SK-N-MC (cell line): Measurements from ENCODE around the gene COBL.

ENCODE experiments used
- DNase-seq: peaks from one replicate; pipeline ENCODE4 v3.0.0-alpha.2; 2011; ENCODE audit warnings: low read depth, low spot score
- H3K27ac ChIP-seq: fragments of 200-600 bp; sonication (generic); 2 replicates; pipeline ENCODE4 v1.5.1; 2016; ENCODE audit warnings: mixed run types
- H3K36me3 ChIP-seq: fragments of 200-600 bp; sonication (generic); 2 replicates; pipeline ENCODE4 v1.6.1; 2017; ENCODE audit warnings: antibody characterized with exemption, low read length, mixed read lengths; ENCODE audit not compliant: insufficient read depth
- H3K4me3 ChIP-seq: fragments of 200-600 bp; sonication (generic); 2 replicates; pipeline ENCODE4 v1.5.1; 2016
- H3K9ac ChIP-seq: fragments of 200-600 bp; sonication (generic); 2 replicates; pipeline ENCODE4 v1.8.0; 2017; ENCODE audit warnings: mixed run types, mixed read lengths; ENCODE audit not compliant: insufficient read length
- H3K9me3 ChIP-seq: fragments of 200-600 bp; sonication (generic); 2 replicates; pipeline ENCODE4 v1.6.1; 2017; ENCODE audit warnings: low read depth, mild to moderate bottlenecking, antibody characterized with exemption, low read length, moderate library complexity, mixed read lengths
- EZH2 ChIP-seq: fragments of 200-600 bp; sonication (generic); IDR thresholded peaks from one replicate; pipeline ENCODE4 v1.6.1; 2017; ENCODE audit warnings: antibody characterized with exemption
- FOXP2 ChIP-seq: optimal IDR thresholded peaks from 2 replicates; pipeline ENCODE3; 2011; ENCODE audit warnings: mild to moderate bottlenecking, moderate library complexity; ENCODE audit not compliant: insufficient read depth; ENCODE audit errors: extremely low read length, control extremely low read depth
- POLR2AphosphoS5 ChIP-seq: IDR thresholded peaks from 2 replicates; pipeline ENCODE4 v1.6.1; 2012; ENCODE audit warnings: mild to moderate bottlenecking, low read depth, low read length, borderline replicate concordance

The COBL gene

DNA sequence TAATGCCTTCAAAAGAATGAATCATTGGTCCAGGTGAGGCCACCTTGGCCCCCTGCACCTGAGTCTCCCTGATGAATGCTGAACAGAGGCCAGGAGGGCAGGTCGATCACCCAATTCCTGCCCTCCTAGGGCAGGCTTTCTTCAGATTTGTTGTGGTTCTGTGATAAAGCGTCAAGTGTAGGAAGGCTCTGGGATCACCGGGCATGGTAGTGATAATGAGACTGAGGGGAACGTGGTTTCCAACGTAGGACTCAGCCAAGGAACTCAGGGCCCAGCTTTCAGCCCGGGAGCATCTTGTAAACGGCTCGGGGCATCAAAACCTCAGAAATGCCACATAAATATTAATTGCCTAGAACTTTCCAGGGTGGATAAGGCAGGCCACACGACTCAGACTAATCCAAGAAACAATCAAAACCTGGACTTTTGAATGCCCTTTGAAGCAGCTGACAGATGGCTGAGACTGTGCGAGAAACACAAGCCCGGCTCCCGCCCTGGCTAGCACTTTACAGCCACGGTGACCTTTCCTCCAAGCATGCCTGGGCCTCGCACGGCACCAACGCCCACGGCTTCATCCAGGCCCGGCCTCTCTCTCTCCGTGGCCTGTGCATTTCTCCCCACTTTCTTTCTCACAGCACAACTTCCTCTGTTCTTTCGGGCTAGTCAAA, 294.6 kb downstream of the COBL start:
- DNase-seq = no peak

DNA sequence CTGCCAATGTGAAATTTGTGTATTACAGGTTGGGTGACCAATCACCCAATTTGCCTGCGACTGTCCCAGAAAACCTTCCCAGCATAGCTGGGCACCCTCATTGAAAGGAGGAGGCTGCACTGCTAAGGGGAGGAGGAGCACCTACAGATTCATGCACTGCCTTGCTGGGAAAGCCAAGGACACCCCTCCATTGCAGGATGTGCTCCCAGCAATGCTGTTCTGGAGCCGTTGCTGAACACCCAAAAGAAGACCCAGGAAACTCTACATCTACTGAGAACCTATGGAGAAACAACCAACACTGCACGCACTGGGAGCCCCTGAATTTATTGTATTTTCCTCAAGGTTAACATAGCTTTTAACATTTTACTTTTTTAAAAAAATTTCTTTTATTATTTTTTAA, 295.7 kb downstream of the COBL start:
- DNase-seq = no peak
- H3K27ac ChIP-seq = no peak overlapping the region
- no peak overlapping the region for H3K4me3 ChIP-seq
- H3K9me3 ChIP-seq = no peaks in the 10 kb centered on the region
- H3K9ac ChIP-seq = no peak overlapping the region
- no peaks in the 10 kb centered on the region for H3K36me3 ChIP-seq
- TF ChIP-seq EZH2 = no peak
- TF ChIP-seq POLR2AphosphoS5 = no peak
- no peak for TF ChIP-seq FOXP2

More for the DNA sequence above, 294.6 kb downstream of the COBL start:
- no peak overlapping the region for H3K27ac ChIP-seq
- H3K4me3 ChIP-seq = no peak overlapping the region
- no peaks in the 10 kb centered on the region for H3K36me3 ChIP-seq
- TF ChIP-seq FOXP2 = no peak
- no peak for TF ChIP-seq EZH2
- H3K9ac ChIP-seq = no peak overlapping the region
- H3K9me3 ChIP-seq = no peaks in the 10 kb centered on the region

DNA sequence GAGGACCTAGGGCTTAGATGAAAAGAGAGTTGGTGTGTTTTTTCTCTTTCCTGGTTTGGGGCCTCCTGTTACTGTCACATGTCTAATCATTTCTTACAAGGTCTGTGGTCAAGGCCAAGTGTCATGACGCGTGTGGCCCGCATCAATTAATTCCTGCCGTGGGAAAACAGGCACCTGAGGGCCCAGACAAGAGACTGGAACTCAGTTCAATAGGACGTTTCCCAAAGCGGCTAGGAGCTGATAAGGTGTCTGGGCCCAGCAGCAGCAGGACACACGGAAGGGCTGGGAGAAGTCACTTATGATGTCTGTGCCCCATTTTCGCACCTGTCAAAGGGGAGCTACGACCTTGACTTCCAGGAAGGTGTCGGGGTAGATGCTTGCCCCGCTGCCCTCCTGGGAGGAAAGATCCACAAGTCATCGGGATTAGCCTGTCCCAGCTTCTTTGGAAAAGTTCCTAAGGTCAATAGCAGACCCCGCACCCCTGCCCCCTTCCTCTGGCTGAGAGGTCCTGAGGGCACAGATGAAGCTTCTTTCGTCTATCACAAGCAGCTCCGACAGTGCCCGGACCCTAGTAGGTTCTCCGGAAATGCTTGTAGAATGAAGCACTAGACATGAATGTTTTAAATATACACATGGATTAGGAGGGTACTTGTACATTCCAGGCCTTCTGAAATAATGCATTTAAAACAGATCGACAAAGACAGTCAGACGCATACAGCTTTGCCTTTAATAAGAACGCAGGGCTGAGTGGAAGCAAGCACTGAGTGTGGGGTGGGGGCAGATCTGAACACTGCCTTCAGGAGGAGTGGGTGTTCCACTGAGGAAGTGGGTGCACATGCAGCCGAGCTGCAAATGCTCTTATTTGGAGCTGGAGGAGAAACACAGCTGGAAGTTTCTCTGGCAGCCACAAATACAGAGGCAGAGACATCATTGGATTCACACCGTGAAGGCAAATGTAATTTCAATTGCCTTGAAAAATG, 296.4 kb downstream of the COBL start:
- TF ChIP-seq FOXP2 (no peak), POLR2AphosphoS5 (no peak), EZH2 (no peak)
- H3K9me3 ChIP-seq = no peaks in the 10 kb centered on the region
- H3K9ac ChIP-seq = no peak overlapping the region
- no peak overlapping the region for H3K27ac ChIP-seq
- no peaks in the 10 kb centered on the region for H3K36me3 ChIP-seq
- no peak for DNase-seq
- no peak overlapping the region for H3K4me3 ChIP-seq

DNA sequence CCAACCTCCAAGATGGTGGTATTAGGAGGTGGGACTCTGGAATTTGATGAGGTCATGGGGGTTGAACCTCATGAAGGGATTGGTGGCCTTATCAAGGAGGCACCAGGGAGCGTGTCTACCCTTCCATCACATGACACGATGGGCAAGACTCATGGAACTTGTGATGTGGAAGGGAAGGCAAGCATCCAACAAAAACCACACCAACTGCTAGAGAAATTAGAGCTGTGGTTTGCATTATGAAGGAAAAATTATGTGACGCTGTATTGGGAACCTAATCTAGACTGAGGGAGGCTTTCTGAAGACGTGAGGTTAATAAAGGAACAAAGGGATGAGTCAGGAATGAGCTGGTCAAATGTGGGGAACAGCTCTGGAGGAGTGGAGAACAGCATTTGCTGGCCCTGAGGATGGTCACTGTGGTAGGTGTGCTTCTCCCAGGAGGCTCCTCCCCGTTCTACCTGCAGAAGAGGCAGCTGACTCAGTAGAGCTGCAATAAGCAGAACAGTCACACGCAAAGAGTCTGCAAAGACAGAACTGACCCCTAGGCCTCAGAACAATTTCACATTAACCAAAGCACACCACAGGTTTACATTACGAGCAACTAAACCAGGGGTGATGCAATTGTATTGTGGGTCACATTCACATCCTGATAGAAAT, 297.3 kb downstream of the COBL start:
- no peak overlapping the region for H3K27ac ChIP-seq
- H3K36me3 ChIP-seq = no peaks in the 10 kb centered on the region
- no peak overlapping the region for H3K4me3 ChIP-seq
- TF ChIP-seq POLR2AphosphoS5 (no peak), EZH2 (no peak), FOXP2 (no peak)
- H3K9me3 ChIP-seq = no peaks in the 10 kb centered on the region
- no peak overlapping the region for H3K9ac ChIP-seq
- no peak for DNase-seq

DNA sequence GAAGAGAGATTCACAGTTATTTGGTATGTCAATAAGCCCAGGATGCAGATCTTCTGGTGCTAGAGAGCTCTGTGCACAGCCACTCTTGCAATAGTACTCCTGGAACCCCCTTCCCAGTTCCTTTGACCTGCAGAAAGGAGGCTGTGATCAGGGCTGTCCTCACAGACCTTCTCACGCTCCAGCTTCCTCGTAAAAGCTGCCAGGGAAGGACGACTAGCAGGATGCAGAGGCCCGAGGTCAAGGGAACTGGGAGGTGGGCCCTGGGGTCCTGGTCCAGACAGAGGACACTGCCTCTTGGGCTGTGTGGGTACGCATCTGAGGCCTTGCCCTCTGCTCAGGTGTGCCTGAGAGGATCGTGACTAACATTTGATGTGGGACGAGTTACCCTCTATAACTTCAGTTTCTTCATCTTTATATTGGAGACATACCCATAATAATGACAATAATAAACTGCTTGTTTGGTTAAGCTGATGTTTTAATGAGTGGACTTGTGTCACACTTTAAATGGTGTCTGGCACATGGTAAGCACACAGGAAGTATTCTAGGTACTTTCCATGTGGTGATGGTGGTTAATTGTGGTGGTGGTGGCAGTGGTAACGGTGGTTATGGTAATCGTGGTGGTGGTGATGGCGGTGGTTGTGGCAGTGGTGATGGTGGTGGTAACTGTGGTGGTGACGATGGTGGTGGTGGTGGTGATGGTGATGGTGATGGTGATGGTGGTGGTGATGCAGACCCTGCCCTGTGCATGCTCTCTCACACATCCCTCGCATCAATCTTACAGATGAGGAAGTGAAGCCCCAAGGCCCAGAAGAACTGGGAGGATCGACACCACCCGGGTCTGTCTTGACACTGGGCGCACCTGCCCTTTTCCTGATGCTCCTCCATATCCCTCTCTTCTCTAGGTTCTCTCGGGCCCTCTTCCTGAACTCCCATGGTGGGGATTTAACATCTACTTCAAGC, 298.8 kb downstream of the COBL start:
- Histone ChIP-seq H3K27ac (no peak overlapping the region), H3K9ac (no peak overlapping the region), H3K4me3 (no peak overlapping the region), H3K9me3 (no peaks in the 10 kb centered on the region), H3K36me3 (no peaks in the 10 kb centered on the region)
- no peak for DNase-seq
- no peak for TF ChIP-seq POLR2AphosphoS5
- no peak for TF ChIP-seq EZH2
- no peak for TF ChIP-seq FOXP2

DNA sequence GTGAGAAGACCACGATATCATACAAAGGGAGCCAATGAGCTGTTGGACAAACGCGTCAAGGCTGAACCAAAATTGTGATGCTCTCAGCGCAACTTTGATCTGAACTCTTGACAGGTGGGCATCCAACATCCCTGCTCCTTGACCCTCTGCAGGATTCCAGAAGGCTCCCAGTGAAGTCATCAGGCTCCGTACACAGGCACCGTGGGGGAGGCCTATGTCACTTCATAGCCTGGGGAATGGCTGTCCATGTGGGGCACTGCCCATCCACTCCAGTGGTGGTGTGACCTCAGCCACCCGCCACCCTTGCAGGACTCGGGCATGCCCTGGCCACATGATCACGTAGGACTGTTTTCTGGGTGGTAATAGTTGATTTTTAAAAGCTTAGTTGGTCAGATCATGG, 300.1 kb downstream of the COBL start:
- no peak overlapping the region for H3K27ac ChIP-seq
- H3K9me3 ChIP-seq = no peaks in the 10 kb centered on the region
- TF ChIP-seq FOXP2 (no peak), EZH2 (no peak), POLR2AphosphoS5 (no peak)
- no peak overlapping the region for H3K9ac ChIP-seq
- H3K36me3 ChIP-seq = no peaks in the 10 kb centered on the region
- no peak for DNase-seq
- no peak overlapping the region for H3K4me3 ChIP-seq

DNA sequence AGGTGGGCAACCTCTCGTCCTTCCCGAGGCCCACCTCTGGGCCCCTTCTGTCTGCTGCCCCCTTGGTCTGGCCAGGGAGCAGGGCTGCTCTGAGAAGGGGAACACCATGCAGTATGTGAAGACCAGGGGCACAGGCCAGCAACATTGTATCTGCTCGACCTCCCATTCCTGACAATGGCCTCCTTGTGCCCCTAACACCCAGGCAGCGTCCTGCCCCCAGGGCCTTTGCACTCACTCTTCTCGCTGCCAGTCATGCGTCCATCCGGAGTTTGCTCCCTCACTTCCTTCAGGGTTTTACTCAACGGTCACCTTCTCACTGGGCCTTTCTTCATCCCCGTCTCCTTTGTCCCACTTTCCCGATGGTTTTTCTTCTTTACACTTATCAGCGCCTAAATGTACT, 301.0 kb downstream of the COBL start:
- no peak overlapping the region for H3K27ac ChIP-seq
- no peak for DNase-seq
- H3K9ac ChIP-seq = no peak overlapping the region
- H3K9me3 ChIP-seq = no peaks in the 10 kb centered on the region
- no peak overlapping the region for H3K4me3 ChIP-seq
- TF ChIP-seq FOXP2 = no peak
- TF ChIP-seq POLR2AphosphoS5 = no peak
- no peak for TF ChIP-seq EZH2
- no peaks in the 10 kb centered on the region for H3K36me3 ChIP-seq

DNA sequence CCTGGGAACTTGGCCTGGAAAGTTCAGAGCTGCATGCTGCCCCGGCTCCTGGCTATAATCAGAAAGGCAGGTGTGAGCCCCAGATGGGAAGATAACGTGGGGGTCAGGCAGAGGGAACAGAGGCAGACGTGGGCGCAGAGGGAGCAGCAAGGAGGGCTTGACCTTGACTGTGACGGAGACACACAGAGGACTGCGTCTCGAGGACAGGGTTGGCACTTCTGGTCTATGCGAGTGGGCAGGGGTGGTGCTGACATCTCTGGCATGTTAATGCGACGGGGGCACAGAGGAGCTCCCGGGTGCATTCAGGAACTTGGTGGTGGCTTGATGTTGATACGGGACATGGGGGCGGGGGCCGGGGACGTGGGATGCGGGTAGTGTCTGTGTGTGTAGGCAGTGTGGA, 301.8 kb downstream of the COBL start:
- no peaks in the 10 kb centered on the region for H3K36me3 ChIP-seq
- H3K9me3 ChIP-seq = no peaks in the 10 kb centered on the region
- no peak overlapping the region for H3K4me3 ChIP-seq
- no peak for TF ChIP-seq EZH2
- TF ChIP-seq POLR2AphosphoS5 = no peak
- no peak for TF ChIP-seq FOXP2
- no peak for DNase-seq
- no peak overlapping the region for H3K27ac ChIP-seq
- H3K9ac ChIP-seq = no peak overlapping the region
